HG02642 (cell line): Measurements from ENCODE around the gene GCNA.
A peak's percentile ranks its signal among the peaks of the same experiment; 100 is the strongest.
"Not testable (repeated sequence)": the region's sequence is repeated elsewhere in the genome, so short reads cannot be mapped to it uniquely, and the experiment has no call there.

Experiments used
- ATAC-seq: cut with Tn5 transposase; IDR thresholded peaks from one replicate; pipeline ENCODE4 v1.9.1; 2021; ENCODE audit warnings: mild to moderate bottlenecking; ENCODE audit not compliant: unreplicated experiment, poor library complexity

The GCNA gene

DNA sequence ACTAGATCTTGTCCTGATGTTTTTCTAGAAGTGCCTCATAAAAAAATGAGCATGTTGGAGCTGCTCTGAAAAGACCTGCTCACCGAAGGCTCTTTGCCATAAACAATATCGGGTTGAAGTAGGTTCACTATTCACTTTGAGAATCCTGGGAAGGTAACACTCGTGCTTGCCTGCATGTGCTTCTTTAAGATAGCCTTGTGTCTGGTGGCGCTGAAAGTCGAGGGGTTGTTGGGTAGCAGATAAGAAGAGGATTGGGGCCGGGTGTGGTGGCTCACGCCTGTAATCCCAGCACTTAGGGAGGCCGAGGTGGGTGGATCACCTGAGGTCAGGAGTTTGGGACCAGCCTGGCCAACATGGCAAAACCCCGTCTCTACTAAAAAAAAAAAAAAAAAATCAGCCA is 33.5 kb downstream of the GCNA start:
- not testable (repeated sequence) for ATAC-seq

DNA sequence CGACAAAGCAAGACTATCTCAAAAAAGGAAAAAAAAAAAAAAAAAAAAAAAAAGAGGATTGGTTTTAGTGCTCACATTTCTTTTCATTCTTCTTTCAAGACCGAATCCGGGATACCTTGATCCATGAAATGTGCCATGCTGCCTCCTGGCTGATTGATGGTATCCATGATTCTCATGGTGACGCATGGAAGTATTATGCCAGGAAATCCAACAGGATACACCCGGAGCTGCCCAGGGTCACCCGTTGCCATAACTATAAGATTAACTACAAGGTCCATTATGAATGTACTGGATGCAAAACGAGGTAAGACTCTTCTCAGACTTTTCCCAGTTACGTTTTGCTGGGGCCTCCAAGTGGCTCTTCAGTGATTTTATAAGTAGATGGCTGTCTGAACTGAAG is 34.0 kb downstream of the GCNA start:
- ATAC-seq = no peak

DNA sequence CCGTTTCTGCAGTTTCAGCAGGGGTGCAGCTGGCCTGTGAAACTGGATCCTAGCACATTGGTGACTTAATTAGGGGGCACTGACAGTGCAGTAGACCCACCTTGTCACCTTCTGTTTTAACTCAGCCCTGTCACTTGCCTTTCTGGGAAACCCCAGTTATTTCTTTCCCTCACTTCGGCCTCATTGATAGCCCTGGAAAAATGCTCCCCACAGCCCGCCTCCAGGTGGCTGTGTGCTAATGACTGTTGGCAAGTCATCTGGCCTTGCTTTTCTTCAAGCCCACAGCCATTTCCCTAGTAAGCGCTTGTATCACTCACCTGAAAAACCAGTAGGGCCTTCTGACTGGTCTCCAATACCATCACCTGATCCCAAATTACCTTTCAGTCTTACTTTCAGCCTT is 36.8 kb downstream of the GCNA start:
- no peak for ATAC-seq

DNA sequence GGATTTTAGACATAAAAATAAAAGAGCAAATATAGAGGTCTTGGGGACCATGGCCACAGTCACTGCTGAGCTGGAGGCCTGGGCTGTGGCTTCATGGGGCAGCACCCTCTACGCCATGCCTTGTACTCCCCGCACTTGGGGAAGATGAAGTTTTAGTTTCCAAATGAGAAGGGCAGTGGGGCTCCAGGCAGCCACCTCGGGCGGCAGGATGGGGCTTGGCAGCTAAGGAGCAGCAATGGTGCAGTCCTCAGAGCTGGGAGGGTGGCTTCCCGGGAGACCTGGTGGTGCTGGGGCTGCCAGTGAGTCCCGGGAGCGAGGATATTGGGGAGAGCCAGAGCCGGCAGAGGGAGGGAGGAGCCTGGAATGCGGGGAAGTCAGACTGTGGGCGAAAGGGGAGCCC is 37.7 kb downstream of the GCNA start:
- ATAC-seq = no peak

DNA sequence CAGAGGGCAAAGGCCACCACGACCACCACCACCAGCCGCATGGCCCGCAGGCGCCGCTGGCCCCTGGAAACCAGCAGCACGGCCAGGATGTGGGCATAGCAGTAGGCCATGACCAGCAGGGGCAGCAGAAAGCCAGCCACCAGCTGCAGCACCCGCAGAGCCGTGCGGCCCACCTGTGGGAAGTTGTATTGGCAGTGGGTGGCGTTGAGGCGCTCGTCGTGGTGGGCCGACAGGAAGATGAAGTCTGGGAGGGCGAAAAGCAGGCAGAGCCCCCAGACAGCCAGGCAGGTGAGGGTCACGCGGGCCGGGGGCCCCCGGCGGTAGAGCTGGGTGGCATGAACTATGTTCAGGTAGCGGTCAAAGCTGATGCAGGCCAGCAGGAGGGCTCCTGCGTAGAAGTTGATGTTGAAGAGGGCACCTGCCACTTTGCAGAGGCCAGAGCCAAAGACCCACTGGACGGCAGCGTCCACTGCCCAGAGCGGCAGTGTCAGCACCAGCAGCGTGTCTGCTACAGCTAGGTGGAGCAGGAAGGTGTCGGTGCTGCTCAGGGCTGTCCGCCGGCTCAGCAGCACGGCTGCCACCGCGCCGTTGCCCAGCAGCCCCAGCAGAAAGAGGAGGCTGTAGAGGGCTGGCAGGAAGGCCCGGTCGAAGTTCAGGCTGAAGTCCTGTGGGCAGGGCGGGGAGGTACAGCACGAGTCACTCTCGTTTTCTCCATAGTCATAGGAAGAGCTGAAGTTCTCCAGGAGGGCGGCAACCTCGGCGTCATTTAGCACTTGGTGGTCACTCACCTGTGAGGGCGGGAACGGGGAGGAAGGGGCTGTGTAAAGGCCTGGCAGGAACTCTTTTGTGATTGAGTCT is 38.7 kb downstream of the GCNA start:
- no peak for ATAC-seq

DNA sequence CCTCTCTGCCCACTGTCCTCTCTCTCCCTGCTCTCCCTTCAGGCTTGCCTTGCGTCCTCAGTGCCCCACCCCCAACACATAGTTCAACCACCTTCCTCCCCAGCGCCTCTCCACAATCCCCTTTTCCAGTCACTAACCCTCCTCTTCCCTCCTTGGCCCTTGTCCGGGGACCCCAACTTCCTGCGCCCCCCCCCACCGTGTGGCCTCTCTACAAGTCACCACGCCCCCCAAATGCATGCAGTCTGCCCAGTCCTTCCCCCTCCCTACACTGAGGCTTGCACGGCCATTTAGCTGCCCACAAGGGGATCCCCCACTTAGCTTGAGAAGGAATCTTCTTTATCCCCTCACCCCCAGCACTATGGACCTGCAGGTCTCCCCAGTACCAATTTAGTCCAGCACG is 39.5 kb downstream of the GCNA start:
- no peak for ATAC-seq

DNA sequence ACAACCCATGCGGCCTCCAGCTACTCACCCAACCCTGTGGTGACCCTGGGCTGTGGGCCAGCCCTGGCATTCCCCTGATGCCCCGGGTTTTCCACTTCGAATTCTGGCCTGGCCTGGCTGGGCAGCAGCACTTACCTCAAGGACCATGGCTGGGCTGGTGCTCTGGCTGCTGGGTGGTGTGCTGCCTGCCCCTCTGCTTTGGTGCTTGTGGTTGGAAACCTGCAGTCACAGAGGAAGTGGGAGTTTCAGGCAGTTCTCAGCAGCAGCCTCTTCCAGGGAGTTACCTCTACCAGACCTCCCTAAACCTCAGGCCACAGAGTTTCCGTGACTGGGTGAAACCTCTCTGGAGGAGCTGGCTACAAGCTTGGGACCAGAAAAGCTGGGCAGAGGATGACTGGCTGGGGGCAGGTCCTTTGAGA is 40.1 kb downstream of the GCNA start, which contains the start of gene CXCR3:
TSS of gene CXCR3 (minus strand) at position 209 of the 419 bp plus-strand sequence. CDS start at position 147, 62 bp downstream.
- ATAC-seq = peak; percentile 64

DNA sequence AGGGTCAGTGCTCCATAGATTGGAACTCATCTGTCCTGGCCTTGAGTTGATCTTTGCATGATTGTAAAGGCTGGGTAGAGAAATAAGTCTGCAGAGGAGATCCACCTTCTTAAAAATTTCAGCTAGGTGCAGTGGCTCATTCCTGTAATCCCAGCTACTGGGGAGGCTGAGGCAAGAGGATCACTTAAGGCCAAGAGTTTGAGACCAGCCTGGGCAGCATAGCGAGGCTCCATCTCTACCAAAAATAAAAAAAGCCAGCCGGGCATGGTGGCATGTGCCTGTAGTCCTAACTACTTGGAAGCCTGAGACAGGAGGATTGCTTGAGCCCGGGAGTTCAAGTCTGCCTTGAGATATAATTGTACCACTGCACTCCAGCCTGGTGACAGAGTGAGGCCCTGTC is 40.5 kb downstream of the GCNA start:
- ATAC-seq = no peak

DNA sequence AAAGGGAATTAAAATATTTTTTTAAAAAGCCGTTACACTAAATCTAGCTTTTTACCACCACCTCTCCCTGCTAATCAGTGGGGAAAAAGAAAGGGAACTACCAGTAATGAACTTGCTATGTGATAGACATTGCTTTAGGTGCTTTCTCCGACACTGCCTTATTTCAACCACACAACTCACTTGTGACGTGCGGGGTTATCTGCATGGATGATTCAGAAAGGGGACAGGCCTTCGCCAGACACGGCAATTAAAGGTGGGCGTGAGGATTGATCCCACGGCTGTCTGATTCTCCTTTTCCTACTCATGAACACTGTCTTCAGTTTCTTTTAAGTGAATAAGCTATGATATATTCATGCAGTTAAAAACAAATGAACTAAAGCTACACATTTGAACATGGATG is 41.0 kb downstream of the GCNA start:
- no peak for ATAC-seq

DNA sequence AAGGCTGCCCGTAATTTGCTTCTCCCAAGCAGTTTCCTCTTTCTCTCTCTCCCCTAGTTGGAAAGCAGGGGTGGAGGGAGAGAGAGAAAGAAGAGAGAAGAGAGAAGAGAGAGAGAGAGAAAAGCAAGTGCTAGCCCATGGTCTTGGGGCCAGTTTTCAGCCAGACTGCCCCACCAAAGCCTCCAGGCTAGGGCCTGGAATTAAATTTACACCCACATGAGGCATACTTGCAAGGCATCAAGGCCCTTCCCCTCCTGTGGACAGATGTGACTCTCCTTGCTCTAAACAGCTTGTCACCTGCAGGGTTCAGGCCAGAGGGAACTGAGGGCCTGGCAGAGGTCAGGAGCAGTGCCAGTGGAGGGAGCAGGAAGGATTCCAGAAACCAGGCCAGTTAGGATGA is 41.7 kb downstream of the GCNA start:
- no peak for ATAC-seq

DNA sequence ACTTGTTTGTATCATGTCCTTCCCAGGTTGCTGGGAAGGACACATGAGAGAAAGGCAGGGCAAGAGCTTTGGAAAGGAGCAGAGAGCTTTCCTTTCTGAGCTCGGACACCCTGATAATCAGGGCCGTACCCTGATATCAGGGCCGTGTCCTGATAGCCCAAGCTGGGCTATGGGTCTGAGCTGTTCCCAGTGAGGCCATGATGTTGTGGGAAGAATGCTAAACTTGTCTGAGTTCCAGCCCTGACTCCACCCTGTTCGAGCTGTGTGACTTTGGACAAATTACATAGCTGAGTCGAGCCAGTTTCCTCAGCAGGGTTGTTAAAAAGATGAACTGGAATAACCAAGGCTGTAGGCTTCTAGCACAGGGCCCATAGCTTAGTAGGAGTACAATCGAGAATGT is 43.4 kb downstream of the GCNA start:
- ATAC-seq = no peak

DNA sequence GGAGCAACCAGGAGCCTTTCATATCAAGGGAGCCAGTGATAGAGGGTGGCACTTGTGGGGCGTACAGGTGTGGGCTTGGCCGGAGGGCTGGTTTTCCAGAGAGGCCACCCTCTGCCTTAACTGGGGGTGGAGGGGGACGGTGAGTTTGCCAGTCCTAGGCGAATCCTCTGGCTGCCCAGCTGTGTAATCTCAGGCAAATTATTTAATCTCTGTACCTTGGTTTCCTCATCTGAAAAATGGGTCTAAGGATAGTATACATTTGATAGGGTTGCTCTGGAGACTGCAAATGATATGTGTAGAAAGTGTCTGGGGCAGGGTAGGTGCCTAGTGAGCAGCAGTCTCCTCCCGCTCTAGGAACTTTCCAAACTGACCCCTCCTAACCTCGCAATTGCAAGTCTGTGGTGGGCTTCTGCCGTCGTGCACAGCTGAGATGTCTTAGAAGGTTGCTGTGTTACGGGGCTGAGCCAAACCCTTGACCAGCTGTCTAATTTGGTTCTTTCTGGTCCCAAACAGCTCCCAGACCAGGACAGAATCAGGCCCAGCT is 43.9 kb downstream of the GCNA start:
- no peak for ATAC-seq

DNA sequence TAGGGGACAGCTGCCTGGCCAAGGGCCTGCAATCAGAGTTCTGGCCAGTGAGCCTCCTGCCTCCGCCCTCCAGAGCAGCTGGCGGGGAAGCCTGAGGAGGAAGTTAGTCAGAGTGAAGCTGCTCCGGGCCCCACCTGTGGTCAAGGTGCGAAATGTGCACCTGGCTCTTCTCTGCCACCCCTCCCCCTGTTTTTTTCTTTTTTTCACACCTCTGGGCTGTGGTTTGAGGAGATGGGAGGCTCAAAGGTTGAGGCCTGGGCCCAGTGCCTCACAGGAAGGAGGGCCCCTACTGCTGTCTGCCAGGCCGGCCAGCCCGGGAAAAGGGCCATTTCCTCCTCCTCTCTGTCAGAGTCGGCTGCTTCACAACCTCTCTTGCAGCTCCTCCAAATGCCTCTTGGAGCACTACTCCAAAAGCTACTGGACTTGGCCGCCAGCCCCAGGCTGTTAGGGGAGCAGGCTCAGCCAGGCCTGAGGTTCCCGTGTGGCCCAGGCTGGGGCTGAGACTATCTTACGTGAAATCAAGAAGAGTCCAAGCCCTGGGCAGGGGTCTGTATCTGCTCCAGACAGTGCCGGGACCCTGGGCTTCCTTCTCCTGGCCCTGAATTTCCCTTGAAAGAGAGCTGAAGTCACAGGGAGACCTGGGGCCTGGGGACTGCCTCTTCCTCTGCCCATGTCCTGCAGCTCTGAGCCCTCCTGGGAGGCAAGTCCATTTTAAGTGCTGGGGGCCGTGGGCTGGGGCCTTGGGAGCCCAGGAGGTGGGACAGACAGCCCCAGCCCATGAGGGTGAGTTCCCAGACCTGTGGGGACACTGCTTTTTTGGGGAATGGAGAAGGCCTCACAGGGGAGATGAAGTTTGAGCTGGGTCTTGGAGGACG is 44.6 kb downstream of the GCNA start:
- ATAC-seq = peak; percentile 51

DNA sequence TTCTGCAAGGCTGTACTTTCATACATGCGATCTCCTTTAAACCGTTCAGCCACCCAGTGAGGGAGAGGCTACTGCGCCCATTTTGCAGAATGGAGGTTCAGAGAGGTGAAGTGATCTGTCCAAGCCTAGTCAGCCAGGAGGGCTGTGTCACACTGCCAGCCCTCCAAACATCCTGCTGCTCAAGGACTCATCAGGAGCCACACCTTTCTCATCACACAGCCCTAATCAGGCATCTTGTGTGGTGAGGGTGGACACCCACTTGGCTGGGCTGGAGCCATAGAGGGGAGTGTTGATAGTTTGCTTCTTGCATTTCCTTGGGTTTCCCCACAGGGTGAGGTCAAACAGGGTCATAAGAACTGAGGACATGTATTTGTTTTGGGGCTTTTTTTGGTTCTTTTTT is 45.5 kb downstream of the GCNA start:
- ATAC-seq = no peak

DNA sequence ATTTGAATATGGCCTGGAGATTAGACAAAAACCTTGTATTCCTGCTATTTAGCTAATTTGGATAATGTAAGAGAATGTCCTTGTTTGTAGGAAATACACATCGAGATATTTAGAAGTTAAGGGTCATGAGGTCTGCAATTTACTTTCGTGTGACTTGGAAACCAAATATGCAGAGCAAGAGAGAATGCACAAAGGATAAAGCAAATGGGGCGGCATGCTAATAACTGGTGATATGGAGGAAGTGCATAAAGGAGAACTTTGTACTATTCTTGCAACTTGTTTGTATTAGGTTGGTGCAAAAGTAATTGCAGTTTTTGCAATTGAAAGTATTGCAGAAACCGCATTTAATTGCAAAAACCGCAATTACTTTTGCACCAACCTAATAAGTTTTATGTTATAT is 47.2 kb downstream of the GCNA start:
- ATAC-seq = no peak

DNA sequence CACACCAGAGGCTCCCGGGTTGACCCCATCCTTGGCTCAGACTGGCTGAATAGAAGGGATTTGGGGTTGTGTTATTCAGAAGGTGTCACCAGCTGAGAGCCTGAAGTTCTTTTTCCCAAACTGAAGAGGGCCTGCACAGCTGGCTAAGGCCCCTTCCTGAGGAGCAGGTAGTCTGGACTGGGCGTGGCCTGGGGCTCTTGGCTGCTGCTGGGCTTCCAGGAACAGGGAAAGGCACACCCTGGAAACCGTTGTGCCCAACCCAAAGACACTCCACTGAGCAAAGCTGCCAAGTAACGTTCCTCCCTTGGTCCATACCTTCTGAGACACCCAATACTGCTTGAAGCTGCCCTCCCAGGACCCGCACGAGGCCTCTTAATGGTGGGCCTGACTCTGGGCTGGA is 48.3 kb downstream of the GCNA start:
- no peak for ATAC-seq

DNA sequence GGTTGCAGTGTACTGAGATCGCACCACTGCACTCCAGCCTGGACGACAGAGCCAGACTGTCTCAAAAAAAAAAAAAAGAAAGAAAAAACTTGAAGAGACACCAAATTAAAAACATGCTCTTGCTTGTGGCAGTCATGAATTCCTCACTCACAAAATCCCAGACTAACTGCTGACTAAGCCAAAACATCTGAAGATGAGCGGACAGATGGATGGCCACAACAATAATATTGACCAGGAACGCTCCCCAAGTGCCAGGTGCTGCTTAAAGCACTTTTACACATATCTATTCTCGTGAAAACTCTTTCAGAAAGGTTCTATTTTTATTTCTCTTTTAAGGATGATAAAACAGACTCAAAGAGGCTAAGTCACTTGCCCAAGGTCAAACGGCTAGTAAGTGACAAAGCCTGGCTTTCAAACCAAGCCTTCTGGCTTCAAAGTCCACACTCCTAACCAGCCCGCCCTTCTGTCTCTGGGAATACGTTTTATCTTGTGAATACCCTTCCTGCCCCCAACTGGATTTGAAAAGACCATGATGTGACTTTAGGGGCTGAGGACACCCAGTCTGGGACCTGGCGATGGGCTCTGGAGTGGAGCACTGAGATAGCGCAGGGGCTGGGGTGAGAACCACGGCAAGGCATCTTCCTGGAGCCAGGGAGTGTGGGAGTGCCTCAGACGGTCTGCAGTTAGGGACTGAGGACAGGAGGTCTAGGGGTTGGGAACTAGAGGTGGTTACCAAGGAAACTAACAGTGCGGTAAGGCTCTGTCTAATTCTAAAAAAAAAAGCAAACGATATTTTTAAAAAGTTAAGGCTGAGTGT is 49.6 kb downstream of the GCNA start:
- ATAC-seq = no peak

DNA sequence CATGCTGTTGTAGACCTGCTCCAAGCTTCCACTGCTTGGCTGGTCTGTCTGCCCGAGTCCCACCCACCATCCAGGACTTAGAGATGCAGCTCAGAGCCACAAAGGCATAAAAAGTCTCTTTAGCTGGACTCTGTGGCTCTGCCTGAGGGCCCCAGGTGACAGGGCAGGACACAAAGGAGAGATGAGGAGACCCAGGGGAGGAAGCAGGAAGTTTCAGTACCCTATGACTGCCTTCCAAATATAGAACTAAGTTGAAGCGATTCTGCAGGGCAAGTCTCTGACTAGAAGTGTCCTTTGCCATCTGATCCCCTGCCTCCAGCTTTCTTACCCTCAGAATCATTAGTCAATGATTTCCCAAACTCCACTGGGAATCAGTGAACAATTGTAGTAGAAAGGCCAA is 51.2 kb downstream of the GCNA start:
- peak; percentile 76 for ATAC-seq

DNA sequence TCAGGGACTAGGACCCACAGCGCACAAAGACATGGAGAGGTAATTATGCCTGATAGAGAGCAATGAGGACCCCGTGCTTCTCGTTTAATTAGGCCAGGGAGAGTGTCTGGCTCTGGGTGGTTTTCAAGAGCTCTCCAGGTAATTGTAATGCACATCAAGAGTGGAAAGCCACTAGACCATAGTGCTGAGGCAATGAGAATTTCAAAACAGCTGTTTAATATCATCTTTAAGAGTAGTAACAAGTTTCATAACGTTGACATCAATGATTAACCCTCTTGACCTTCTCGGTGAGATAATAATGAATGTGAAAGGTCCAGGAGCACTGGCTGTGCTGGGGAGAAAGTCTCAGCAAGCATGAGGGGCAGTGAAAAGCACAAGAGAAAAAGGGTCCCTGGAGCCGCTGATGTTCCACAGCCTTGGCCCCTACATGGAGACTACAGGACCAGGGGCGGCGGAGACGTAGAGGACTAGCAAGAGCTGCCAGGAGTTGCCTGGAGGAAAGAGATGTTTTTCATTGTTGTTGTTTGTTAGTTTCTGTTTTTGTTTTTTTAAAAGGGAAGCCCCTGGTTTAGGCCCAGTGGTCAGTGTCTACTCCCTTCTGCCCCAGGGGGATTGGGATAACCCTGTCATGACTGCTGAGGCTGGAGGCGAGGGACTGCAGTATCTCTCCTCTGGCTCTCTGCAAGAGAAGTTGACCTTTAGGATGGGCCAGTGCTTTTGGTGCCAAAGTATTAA is 54.9 kb downstream of the GCNA start:
- peak; percentile 41 for ATAC-seq

DNA sequence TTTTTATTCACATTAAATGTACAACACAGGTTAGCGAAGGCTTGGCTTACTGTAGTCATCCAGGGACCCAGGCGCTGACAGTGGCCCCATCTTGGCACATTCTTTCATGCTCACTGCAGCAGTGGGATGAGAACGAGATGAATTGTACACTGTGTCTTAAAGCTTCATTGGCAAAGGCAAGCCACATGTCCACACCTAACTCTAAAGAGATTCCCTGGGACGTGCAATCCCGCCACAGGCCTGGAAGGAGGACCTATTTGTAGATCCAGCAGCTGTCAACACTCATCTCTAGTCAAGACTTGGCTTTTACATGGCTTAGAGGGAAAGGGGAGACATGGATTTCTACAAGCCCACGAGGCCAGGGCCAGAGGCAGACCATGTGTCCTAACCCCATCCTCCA is 56.1 kb downstream of the GCNA start:
- no peak for ATAC-seq
